HS-5 (cell line): ENCODE measurements around the gene ADAMTS17.

ENCODE experiments used
- DNase-seq: peaks from one replicate; pipeline ENCODE4 v3.0.0-alpha.2; 2012; ENCODE audit warnings: low read depth

Gene ADAMTS17

DNA sequence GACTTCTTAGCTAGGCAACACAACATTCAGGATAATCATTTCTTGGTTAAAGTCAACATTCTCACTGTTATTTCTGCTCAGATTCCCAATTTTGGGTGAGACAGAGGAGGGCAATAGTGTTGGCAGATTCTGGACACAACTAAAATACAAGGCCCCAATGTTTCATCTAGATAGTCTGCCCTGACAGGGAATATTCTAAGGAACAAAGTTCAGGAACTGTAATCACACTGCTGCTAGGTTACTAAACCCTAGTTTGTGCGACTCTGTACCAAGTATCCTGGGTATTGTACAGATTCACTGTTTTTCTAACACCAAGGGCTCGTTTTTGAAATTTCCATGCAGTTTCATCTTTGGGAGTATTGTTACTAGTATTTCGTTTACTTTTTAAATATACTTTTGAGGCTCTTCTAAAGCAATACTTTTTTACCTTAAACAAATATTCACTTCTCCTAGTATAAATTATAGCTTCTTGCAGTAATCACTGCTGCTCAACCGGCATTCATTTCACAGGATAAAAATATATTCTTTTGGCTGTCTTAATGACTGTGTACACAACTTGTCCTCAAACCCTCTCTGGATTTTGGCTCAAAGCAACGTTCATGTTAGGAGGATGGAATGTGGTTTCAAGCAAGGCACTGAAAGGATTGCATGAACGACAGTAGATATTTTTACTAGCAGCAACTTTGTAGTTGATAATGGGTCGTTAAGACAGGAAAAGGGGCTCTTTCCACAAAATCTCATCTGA is 167.4 kb downstream of the ADAMTS17 start:
- no peak for DNase-seq

DNA sequence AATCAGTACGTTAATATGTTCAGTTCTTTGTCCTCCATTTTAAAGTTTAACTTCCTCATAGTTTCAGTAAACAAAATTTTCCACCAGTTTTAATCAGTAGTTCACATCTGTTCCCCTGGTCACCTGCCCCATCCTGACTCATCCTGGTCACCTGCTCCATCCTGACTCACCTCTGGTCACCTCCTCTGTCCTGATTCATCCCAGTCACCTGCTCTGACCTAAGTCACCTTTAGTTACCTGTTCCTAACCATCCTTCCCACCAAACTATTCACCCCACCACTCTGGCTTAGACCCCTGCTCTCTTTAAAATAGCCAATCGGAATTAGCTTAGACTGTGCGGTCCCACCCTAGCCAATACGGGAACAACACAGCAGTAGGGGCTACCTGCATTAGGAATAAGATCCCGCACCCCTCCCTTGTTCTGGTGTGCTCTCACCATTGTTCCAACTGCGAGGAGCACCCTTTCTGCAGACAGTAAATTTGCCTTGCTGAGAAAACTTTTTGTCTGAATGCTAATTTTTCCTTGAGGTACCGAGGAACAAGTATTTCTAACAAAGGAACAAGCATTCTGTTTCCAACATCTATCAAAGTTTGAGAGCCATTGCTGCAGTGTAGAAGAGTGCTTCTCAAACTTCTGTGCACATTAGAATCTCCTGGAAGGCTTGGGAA is 169.3 kb downstream of the ADAMTS17 start:
- no peak for DNase-seq

DNA sequence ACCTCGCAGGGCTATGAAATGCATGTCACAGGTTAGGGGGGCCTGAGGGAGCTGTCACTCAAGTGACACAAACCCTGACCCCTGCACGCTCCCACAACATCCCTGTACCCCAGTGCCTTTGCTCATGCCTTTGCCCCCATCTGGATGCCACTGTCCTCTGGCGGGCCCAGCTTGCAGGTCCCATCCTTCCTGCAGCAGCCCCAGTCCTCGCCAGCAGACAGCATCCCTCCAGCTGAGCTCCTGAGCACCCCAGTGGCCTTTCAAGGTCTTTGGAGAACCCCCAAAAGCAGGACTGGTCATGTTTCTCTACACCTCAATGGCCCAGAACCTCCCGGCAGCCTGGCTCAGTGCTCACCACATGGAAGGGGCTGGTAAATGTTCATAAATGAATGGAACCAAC is 170.4 kb downstream of the ADAMTS17 start:
- DNase-seq = no peak

DNA sequence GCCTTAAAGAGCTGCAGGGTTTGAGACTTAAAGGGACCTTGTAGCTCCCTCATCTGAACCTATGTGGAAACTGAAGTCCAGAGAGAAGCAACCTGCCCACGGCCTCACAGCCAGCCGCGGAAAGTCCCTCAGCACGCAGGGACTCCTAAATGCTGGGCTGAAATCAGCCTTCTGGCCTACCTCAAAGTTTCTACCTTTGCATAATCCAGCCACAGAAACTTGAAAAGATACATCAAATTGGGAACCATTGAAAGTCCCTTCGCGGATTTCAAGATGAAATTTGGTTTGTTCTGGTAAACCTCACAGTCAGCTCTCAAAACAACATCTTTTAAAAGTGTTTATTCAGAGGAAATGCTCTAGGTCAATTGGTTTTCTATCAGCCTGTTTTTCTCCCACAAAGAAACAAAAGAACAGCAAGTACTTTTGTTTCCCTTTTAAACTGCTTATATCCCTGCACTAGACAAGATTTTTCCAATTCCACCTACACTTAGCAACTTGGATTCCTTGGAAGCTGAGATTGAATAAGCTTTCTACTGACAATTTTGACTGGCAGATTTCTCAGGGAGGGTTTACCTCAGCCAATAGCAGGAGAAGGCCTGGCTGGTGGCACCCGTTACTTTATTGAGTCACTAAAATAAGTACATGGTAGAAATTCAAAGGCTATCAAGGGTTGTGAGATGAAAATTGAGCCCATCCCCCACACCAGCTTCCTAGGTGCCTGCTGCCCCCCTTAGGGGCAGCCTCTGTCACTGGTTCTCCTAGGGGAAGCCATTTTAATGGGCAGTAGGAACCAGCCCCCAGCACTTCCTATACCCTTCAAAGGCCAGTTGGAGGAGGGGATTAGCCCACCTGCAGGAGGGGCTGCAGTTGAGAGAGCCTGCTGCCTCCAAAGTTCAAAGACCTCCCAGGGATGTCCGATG is 171.2 kb downstream of the ADAMTS17 start:
- DNase-seq = no peak

DNA sequence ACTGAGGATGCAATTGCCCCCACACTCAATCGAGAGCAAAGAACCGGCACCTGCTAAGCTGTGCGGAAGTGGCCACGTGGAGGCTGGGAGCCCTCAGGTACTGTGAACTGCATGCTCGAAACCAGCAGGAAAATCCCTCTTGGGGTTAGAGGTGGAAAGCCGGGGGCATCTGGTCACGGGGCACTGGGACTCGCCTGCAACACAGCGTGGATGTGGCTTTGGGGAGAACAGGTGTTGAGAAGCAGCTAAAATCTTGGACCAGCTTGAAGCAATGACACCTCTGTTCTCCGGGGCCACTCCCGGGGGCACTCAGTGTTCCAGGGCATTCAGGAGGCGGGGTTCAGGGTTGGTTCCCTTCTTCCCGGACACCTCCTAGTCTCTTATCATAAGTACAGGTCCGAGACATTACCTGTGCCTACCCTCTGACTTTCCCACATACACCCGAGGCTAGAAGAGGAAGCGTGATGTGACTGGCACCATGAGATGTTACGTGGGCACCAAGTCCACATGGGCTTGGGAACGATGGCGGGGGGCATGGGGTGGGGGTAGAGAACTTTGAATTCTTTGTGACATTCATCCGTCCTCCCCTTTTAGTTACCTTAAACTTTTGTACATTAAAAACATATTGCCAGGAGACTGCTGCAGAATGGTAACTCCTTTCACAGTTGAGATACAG is 172.0 kb downstream of the ADAMTS17 start:
- DNase-seq = no peak

DNA sequence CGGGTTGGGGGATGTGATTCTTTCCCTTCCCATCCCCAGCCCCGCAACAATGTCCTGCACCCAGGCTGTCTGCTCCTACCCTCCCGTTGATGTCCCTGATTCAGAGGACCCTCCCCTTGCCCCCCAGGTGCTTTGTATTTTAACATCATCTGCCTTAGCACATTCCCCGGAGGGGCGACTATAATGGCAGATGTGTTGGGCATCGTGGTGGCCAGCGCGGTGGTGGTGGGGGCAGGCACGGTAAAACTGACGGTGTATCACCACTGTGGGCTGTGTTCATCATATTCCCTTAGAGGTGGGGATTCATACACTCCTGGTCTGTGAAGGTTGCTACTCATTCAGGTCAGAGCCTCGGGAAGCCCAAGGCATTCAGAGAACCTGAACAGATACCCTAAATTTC is 173.0 kb downstream of the ADAMTS17 start:
- DNase-seq = no peak

DNA sequence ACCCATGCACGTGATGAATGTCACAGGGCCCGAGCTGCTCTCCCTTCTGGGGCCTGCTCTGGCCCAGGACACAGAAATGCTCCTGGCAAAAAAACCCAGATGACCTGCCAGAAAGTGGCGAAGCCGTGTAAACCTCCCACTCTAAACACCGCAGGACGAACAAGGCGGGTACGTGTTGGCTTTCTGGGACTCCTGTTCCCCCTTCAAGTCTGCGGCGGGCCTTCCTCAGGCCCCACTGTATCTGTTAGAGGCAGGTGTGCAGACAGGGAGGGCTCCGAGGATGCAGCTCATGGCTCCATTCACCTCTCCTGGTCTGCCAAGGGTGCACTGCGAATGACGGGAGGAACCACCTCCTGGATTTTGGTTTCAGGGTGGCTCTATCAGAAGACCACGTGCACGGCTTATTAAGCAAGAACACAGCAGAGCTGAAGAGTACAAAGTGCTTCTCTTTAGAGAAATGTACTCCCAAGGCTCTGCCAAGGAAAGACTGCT is 173.8 kb downstream of the ADAMTS17 start:
- no peak for DNase-seq

DNA sequence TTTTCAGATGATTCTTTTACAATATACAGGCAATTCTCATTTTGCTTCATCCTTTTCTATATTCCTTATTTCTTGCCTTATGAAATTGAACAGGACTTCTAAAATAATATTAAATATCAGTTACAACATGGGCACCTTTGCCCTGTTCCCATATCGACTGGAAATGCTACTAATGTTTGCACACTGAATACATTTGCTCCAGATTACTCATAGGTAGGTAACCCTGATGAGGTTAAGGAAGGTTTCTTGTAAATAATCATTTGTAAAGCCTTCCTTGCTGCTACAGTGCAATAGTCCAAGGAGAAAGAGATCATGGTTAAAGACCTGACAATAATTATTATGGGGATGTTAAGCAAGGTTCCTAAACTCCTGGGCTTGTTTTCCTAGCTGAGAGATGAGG is 175.5 kb downstream of the ADAMTS17 start:
- DNase-seq = no peak

DNA sequence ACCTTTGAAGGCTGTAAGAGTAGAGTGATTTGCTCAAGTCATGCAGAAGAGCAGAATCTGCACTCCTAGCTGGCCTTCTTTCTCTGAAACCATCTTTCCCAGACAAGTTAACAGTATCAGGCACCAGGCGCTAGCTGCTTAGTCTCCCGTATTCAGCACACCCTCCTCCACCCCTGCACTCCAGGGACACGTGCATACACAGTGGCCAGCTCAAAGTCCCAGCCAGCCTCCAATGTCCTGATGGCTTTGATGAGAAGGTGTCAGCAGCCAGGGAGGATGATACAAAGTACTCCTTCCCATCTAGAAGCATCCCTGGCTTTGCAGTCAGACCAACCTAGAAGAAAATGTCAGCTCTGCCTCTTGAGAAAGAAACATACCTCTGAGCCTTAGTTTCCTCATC is 177.8 kb downstream of the ADAMTS17 start:
- DNase-seq = no peak

DNA sequence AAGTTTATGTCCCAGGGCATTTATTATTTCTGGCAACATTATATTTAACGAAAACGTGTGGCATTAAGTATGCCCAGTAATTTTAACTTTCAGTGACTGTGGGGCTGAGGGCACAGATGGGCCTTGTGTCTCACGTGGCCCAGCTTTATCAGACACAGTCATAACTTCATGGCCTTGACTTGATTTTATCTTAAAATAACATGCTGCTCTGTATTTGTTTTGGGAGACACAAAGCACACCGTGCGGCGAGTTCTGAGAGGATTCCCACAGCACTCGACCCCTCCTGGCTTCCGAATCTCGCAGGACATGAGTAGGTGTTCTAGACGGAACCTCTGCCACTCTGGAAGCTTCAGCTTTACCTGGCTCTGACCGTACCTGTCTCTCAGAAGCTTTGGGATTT is 180.8 kb downstream of the ADAMTS17 start:
- no peak for DNase-seq

DNA sequence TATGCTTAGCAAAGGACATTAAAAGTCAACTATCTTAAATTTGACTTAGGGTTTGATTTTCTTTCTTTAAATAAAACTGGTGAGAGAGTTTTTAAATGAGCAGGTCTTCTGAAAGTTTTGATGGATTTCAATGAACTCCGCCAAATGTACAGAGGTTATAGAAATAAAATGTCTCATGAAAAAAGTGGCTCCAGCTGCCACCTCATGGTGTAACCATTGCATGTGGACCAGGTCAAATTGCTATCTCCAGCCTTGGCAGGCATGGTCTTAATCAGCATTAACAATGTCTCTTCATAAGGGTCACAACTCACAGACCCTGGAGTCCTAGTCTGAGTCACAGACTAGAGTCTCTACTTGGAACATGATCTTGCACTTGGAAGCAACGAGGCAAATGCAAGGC is 182.3 kb downstream of the ADAMTS17 start:
- no peak for DNase-seq

DNA sequence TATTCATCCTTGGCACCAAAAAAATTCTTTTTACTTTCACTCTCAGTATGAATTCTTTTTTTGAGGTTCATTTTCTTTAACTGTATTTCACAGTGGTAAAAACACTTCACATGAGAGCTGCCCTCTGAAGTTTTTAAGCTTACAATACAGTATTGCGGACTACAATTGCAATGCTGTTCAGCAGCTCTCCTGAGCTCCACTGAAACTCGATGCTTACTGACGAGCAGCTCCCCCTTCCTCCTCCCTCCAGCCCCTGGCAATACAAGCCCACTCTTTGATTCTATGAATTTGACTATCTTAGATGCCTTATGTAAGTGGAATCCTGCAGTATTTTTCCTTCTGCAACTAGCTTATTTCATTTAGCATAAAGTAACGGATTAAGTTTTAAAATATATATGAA is 183.4 kb downstream of the ADAMTS17 start:
- DNase-seq = no peak

DNA sequence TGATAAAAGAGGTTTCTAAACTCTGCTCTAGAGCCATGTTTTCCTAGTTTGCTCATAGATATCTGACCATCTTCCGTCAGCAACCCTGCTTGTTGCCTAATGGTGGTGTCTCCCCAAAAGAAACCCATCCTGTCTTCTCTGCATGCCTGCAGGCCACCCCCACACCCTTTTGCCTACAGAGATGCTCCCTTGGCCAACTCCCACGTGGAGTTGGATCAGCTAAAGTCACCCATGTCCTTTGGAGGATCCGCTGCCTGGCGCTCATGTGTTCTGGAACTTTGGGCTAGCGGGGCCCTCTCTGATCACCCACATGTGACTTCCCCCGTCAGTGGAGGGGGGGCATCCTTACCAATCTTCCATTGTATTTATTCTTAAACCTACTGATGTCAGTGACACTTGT is 185.6 kb downstream of the ADAMTS17 start:
- no peak for DNase-seq

DNA sequence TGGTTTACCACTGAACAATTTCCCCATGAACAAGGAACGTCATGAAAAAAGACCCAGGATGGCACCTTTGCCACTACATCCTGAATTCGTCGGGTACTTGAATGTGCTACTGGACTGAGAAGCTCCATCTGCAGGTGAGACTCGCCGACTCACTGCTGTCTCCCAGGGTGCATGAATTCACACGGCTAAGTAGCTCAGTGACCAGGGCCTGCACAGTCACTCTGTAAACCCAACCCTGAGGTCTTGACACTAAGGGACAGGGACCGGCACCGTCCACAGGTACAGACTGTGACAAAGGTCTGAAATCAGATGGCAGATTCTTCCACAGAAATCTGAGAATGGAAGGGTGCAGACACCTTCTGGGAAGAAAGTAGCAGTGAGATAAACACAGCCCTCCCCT is 187.4 kb downstream of the ADAMTS17 start:
- no peak for DNase-seq

DNA sequence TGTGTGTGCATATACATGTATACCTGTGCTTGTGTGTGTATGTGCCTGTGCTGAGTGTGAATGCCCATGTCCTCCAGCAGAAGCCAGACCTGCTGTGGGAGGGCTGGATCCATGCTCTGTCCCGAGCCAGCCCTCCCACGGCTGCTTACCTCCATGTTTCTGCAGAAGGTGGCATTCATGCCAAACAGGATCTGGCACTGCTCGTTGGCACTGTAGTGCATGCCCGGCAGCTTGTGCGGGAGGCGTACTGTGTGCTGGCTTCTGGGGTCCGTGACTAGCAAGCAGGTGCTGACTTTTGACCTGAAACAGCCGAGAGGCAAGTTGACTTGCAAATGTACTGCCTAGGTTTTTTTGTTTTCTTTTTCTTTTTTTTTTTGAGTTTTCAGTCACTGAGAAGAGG is 189.3 kb downstream of the ADAMTS17 start:
- no peak for DNase-seq

DNA sequence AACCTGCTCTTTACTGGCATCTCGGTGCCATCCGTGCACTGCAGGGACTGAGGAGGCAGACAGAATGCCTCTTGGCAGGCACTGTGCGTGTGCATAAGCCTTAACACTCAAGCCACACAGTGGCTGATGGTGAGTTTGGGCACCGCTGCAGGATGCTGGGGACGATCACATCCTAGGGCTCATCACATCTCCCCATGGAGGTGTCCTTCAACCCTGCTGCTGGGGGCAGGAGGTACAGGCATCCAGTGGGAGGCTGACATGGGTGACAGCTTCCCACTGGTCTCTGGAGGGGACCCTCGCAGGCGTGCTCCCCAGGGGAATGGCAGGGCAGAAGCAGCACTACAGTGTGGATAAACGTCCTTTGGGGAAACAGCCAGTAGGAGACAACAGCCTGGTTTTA is 190.9 kb downstream of the ADAMTS17 start:
- DNase-seq = no peak

DNA sequence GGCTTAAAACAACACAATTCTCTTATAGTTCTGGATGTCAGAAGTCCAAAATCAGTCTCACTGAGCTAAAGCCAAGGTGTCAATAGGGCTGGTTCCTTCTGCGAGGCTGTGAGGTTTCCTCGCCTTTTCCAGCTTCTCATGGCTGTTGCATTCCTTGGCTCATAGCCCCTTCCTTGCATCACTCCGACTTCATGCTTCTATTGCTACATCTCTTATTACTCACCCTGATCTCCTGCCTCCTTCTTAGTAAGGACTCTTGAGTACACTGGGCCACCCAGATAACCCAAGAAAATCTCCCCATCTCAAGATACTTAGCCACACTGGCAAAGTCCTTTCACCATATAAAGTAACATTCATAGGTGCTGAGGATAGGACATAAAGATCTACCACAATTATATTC is 193.9 kb downstream of the ADAMTS17 start:
- DNase-seq = no peak

DNA sequence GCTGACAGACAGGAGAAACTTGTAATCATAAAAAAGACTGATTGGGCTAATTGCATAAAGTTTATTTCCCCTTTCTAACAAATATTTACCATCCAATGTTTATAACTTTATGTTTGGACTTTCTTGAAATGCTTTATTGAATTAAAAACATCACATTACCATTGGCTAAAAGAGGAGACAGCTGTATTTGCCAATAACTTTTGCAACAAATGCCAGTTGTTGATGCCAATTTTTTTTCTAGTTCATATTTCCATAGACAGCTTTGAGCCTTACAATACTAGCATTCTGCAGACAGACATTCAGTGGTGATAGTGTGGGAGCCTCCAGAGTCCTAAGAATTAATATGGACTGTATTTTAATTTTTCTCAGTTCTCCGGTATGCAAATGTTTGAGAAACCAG is 198.4 kb downstream of the ADAMTS17 start:
- no peak for DNase-seq

DNA sequence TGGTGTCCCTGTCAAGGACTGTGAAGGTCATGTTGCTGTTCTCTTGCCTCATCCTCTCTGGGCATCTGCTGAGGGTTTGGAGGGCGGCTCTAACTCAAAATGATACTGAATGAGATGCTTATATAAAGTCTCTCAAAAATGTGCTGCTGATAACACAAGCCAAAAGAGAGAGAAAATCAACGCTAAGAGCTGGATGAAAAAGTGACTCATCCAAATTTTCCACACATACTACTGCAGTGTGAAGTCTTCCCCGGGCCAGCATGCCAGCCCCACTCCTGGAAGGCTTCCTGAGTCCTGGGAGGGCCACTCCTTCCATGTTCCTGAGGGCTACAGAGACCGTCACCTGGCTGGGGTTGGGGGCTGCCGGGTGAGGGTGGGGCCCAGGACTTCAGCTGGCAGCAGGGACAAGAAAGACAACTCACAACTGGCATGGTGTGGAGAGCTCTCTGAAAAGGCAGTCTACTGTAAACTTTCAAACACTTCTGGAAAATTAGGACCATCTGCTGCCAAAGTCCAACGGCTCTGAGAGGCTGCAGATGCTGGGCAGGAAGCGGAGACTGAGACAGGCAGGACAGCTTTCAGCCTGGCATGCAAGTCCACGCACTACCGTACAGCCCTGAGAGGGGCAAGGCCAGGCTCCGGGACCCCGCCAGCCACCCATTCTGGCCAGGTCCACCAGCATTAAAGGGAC is 200.3 kb downstream of the ADAMTS17 start:
- DNase-seq = no peak

DNA sequence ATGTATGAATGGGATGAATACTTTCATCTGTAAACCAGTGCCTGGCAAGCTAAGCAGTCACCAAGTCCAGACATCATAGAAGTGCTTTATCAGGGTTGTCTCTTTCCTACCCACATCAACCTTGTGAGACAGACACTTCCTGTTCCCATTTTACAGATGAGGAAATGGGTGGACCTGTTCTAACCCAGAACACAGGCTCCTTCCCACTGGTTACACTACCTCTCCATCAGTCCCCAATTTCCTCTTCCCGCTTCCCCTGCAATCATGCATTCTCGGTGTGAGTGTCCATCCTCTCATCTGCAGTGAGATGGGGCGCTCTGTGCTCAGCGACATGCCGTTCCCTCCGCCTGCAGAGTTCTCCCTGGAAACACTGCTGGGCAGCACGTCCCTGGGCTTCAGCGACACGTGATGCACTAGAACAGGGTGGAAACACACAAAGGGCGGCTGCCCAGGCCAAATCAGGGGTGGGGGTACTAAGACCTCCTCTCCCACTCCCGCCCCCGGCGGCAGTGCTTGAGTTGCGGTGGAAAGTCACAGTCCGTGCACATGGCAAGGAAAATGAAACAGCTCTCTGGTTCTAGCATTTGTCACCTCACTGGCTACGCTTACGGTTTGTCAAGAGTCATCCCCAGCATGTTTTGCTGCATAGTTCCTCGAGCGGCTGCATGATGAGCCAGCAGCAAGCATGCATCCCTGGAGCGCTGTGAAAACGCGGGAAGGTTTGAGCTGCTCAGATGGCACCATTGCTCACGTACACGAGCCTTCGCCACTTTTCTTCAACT is 201.1 kb downstream of the ADAMTS17 start:
- no peak for DNase-seq

DNA sequence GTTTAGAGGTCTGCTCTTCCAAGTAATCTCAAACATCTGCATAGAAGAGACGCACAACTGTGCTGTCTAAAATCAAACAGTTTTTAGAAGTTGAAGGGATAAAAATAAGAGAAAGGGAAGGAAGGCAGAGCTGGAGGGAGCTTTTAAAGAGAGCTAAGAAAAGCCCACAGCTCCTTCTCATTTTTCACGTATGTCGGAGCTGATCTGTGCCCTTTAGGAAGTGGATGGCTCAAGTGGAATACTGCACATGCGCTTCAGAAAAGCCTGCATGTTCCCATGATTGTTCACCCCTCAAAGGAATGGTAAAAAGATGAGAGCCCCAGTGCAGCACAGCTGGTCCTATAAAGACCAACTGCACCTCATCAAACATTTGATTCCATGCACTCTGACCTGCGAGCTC is 207.2 kb downstream of the ADAMTS17 start:
- DNase-seq = no peak
